Muscle of leg (tissue), 11 donors: ENCODE results near the gene LRRC72. TPM values are rescaled to one million over a fixed set of nuclear protein-coding genes. Genes with fewer than 3 reads are reported as not detected.

ENCODE experiments used
- DNase-seq: peaks from one replicate; pipeline ENCODE4 v3.0.0; 2013
- H3K27ac ChIP-seq: one replicate; pipeline ENCODE4 v1.5.1; 2013; ENCODE audit warnings: mild to moderate bottlenecking, low read length, control low read depth
- H3K27me3 ChIP-seq: one replicate; pipeline ENCODE4 v1.6.1; 2013; ENCODE audit warnings: low read length; ENCODE audit not compliant: control insufficient read depth, insufficient read depth
- H3K36me3 ChIP-seq: one replicate; pipeline ENCODE4 v1.6.1; 2013; ENCODE audit warnings: low read length; ENCODE audit not compliant: control insufficient read depth, insufficient read depth
- H3K4me1 ChIP-seq: one replicate; pipeline ENCODE4 v1.6.1; 2013; ENCODE audit warnings: low read length; ENCODE audit not compliant: control insufficient read depth, insufficient read depth
- H3K4me3 ChIP-seq: one replicate; pipeline ENCODE4 v1.5.1; 2013; ENCODE audit warnings: low read length, control low read depth
- H3K9me3 ChIP-seq: replicated peaks from 2 replicates; pipeline ENCODE4 v1.6.1; 2013; ENCODE audit warnings: low read depth, low read length; ENCODE audit not compliant: control insufficient read depth
- WGBS: methylation state at CpG from one replicate; pipeline ENCODE4 v1.1.5; 2013; ENCODE audit warnings: missing lambda C conversion rate; ENCODE audit not compliant: insufficient coverage; 5-methylcytosine and 5-hydroxymethylcytosine counted together
- polyA plus RNA-seq, 8 donors: library from polyadenylated mRNA; unstranded; fragments of 120-200 nt; gene quantifications; one replicate each; pipeline versions ENCODE4 v1.2.1 to v1.2.3, GENCODE V29; 2013; ENCODE audit warnings: inconsistent platforms in 1 of 8, low replicate concordance in 1 of 8; ENCODE audit not compliant: insufficient read length in 8 of 8, insufficient read depth in 1 of 8
- total RNA-seq: library from RNA; stranded (reverse); fragments of 120-200 nt; gene quantifications from one replicate; pipeline ENCODE4 v1.2.4, GENCODE V29; 2013

The LRRC72 gene
- total and polyA plus RNA-seq, 9 donors: not detected

DNA sequence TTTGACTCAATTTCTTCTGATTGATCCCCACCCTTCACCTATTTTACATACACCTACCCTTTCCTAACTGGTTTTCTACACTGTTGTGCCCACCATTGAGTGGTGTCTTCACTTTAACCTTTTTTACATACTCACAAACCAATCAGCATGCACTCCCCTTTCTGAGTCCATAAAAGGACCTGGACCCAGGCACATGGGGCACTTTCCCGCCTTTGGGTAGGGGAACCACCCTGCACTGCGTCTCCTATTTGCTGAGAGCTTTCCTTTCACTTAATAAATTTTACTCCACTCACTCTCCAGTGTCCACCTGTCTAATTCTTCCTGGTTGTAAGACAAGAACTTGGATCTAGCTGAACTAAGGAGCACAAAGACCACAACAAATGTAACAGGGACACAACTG lies 85.1 kb downstream of the LRRC72 start:
- DNase-seq: no peak
- H3K27me3 ChIP-seq: no peaks in the 10 kb centered on the region
- no peak overlapping the region for H3K27ac ChIP-seq
- no peak overlapping the region for H3K4me3 ChIP-seq
- peaks cover 29% of the 10 kb centered on the region for H3K36me3 ChIP-seq
- no peaks in the 10 kb centered on the region for H3K9me3 ChIP-seq
- no peaks in the 10 kb centered on the region for H3K4me1 ChIP-seq
- WGBS: 100% methylated on average over 2 of the region's 2 CpGs

DNA sequence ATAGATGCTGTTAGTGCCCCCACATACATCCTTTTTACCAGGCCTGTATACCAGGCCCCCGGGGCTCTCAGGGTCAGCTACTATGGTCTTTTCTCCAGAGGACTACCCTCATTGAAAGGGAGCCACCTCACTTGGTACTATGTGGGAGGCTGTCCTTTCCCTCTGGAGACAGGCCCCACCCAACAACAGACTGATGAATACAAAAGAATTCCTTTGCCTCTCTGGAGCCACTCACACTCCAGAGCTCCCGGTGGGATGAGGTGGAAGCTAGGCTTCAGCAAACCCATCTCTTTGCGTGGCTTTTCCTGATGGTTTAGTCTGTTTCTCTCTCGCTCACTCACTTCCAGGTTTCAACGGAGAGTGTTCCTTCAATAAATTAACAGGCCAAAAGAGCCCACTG lies 88.6 kb downstream of the LRRC72 start:
- Histone ChIP-seq H3K36me3 (peaks cover 21% of the 10 kb centered on the region), H3K4me3 (no peak overlapping the region), H3K9me3 (no peaks in the 10 kb centered on the region), H3K27me3 (no peaks in the 10 kb centered on the region), H3K27ac (no peak overlapping the region), H3K4me1 (no peaks in the 10 kb centered on the region)
- no CpG with 5 or more reads among the region's 5 CpGs for WGBS
- DNase-seq: no peak

DNA sequence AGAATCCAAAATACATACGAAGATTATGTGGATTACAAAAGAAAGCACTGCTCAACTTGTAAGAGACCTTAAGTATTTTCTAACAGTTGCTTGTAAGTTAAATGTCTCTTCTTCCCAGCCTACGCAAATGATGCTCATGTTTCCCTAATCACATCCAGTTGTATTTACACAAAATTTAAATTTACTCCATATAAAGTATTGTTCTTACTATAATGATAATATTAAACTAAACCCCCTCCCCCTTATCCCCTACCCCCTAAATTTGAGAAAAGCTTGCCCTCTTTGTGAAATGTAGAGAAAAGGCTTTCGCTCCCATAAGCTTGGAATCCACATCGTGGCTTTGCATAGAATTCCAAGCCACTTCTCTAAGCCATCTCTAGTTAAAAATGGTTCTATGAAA lies 89.5 kb downstream of the LRRC72 start:
- Histone ChIP-seq H3K4me3 (no peak overlapping the region), H3K36me3 (peaks cover 21% of the 10 kb centered on the region), H3K4me1 (no peaks in the 10 kb centered on the region), H3K27me3 (no peaks in the 10 kb centered on the region), H3K27ac (no peak overlapping the region), H3K9me3 (no peaks in the 10 kb centered on the region)
- no peak for DNase-seq
- WGBS: no CpG with 5 or more reads among the region's 4 CpGs

DNA sequence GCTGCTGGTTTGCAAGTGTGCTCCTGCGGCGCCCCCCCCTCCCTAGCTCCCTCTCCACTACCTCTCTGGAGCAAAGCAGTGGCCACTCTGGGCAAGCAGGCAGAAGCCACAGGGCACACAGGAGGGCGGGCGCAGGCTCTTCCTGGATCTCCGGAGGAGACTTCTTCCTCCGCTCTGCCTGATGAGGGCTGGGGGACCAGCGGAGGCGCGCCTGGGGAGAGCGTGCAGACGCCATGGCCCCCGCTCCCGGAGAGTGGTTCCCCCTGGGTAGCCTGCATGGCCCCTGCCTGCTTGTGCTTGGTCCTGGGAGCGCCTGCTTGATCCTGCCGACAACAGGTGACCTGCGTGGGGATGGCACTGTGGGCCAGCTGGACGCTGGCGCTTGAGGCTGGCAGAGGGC lies 89.9 kb downstream of the LRRC72 start:
- H3K4me1 ChIP-seq: no peaks in the 10 kb centered on the region
- no peak overlapping the region for H3K4me3 ChIP-seq
- H3K27ac ChIP-seq: no peak overlapping the region
- H3K27me3 ChIP-seq: no peaks in the 10 kb centered on the region
- peaks cover 19% of the 10 kb centered on the region for H3K36me3 ChIP-seq
- H3K9me3 ChIP-seq: no peaks in the 10 kb centered on the region
- DNase-seq: no peak
- 88% methylated on average over 17 of the region's 18 CpGs for WGBS

DNA sequence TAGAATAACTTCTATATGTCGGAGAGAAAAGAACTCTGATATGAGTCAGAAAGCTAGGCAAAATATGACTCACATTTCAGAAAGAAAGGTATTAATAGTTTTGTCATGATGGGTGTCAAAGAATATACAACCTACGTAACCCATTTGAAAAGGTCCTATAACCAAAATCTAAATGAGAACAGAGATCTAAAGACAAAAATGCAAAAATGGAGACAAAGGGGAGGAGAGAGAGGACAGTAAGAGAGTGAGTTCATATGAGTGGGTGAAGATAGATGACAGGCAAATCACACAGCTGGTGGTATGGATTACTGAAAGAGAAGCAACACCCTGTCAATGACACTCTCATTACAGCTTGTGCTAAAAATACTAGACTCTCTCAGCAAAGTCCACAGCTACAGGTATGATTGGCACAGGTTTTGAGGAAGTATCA lies 93.4 kb downstream of the LRRC72 start:
- peak; percentile 50 for DNase-seq
- H3K4me3 ChIP-seq: no peak overlapping the region
- no CpG with 5 or more reads among the region's 2 CpGs for WGBS
- H3K27me3 ChIP-seq: no peaks in the 10 kb centered on the region
- no peaks in the 10 kb centered on the region for H3K9me3 ChIP-seq
- peak overlapping the region; percentile 54 for H3K27ac ChIP-seq
- H3K36me3 ChIP-seq: peaks cover 16% of the 10 kb centered on the region
- H3K4me1 ChIP-seq: no peaks in the 10 kb centered on the region

DNA sequence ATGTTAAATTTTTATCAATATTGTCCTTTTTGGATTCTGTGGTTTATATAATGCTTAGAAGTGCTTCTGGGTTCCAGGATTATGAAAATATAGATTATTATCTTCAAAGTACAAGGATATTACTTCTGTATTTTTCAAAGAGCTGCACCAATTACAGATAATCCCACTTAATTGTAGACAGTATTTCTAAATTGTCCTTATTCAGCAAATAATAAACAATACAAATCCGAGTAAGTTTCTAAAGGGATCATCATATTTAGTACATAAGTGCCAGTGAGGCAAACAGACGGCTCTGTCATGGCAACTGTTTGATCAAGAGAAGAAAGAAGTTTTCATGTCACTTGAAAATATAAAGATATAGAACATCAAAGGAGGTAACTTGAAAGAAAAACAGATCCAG lies 99.8 kb downstream of the LRRC72 start:
- peaks cover 9% of the 10 kb centered on the region for H3K36me3 ChIP-seq
- no peak overlapping the region for H3K27ac ChIP-seq
- no CpG with 5 or more reads among the region's 2 CpGs for WGBS

DNA sequence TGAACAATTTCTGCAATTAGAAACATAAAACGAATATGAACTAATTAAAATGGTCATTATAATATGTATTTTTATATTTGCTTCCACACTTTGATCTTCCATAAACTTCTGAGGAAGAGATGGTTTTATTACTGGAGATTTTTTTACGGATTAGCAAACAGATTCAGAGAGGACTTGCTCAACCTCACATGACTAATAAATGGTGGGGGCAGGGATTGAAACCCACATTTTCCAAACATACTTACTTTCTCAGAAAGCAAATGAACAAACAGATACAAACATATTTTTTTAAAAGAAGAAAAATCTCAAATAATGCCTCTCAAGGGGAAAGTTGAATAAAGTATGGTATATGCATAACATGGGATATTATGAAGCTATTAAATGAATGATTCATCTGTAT lies 100.6 kb downstream of the LRRC72 start:
- Histone ChIP-seq H3K4me1 (no peaks in the 10 kb centered on the region), H3K4me3 (no peak overlapping the region), H3K27me3 (no peaks in the 10 kb centered on the region), H3K27ac (no peak overlapping the region), H3K9me3 (no peaks in the 10 kb centered on the region), H3K36me3 (peaks cover 9% of the 10 kb centered on the region)
- DNase-seq: no peak
- no CpG with 5 or more reads among the region's 2 CpGs for WGBS

More for the DNA sequence above, 99.8 kb downstream of the LRRC72 start:
- DNase-seq: no peak
- no peaks in the 10 kb centered on the region for H3K9me3 ChIP-seq
- no peaks in the 10 kb centered on the region for H3K4me1 ChIP-seq
- no peaks in the 10 kb centered on the region for H3K27me3 ChIP-seq
- H3K4me3 ChIP-seq: no peak overlapping the region

DNA sequence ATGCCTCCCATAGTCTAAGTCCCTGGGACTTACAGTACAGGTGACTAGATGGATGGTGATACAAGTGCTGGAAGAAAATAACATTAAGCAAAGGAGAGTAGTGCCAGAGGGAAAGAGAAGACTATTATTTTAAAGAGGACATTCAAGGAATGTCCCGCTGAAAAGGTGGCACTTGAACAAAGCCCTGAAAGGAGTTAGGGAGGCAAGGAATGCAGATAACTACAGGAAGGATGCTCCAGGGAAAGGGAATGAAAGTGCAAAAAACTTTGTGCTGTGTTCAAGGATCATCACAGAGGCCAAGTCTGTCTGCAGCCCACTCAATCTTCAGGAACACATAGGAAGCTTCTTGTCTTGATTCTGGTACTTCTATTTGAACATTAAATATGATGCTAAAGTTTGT lies 104.0 kb downstream of the LRRC72 start:
- Histone ChIP-seq H3K36me3 (peaks cover 9% of the 10 kb centered on the region), H3K27ac (no peak overlapping the region)

More for the DNA sequence above, 104.0 kb downstream of the LRRC72 start:
- 40% methylated on average over 1 of the region's 1 CpG for WGBS
- Histone ChIP-seq H3K27me3 (no peaks in the 10 kb centered on the region), H3K4me3 (no peak overlapping the region), H3K4me1 (no peaks in the 10 kb centered on the region), H3K9me3 (no peaks in the 10 kb centered on the region)
- DNase-seq: no peak

Other genes starting within 250 kb of the LRRC72 start
- gene CRPPA, start 105.3 kb upstream of the LRRC72 start, total RNA-seq: 6.6 TPM
- gene CRPPA, start 105.3 kb upstream of the LRRC72 start, polyA plus RNA-seq: 1 to 10 TPM; 2.1 to 5.3 (median 4.3) TPM
- 19.8 TPM for gene SOSTDC1, start 61.1 kb upstream of the LRRC72 start, total RNA-seq
- 10 to 100 TPM in 4 of 8 donors, 1 to 10 TPM in 4; 6.7 to 35.8 (median 11.4) TPM for gene SOSTDC1, start 61.1 kb upstream of the LRRC72 start, polyA plus RNA-seq
- 31.9 TPM for gene ANKMY2, start 118.9 kb downstream of the LRRC72 start, total RNA-seq
- 10 to 100 TPM; 18.9 to 26.0 (median 22.5) TPM for gene ANKMY2, start 118.9 kb downstream of the LRRC72 start, polyA plus RNA-seq
- 119 TPM for gene BZW2, start 119.4 kb downstream of the LRRC72 start, total RNA-seq
- 100 to 1,000 TPM; 130 to 186 (median 152) TPM for gene BZW2, start 119.4 kb downstream of the LRRC72 start, polyA plus RNA-seq
- gene TSPAN13, start 226.9 kb downstream of the LRRC72 start, total RNA-seq: 31.6 TPM
- gene TSPAN13, start 226.9 kb downstream of the LRRC72 start, polyA plus RNA-seq: 10 to 100 TPM; 44.9 to 85.3 (median 75.5) TPM